Left ventricle myocardium inferior (tissue), 1 donor: ENCODE data around the gene PIH1D1. TPM values are rescaled to one million over a fixed set of nuclear protein-coding genes. Genes with fewer than 3 reads are reported as not detected.
"Not testable (repeated sequence)": the region's sequence is repeated elsewhere in the genome, so short reads cannot be mapped to it uniquely, and the experiment has no call there.

Experiments used
- DNase-seq: peaks from one replicate; pipeline ENCODE4 v3.0.0-alpha.2; 2020
- H3K27ac ChIP-seq: fragments of 200-600 bp; replicated peaks from 2 replicates; pipeline ENCODE4 v1.8.0; 2021
- H3K27me3 ChIP-seq: fragments of 200-600 bp; 2 replicates; pipeline ENCODE4 v1.8.0; 2021; ENCODE audit warnings: low read depth
- H3K36me3 ChIP-seq: fragments of 200-600 bp; 2 replicates; pipeline ENCODE4 v1.8.0; 2021
- H3K4me1 ChIP-seq: fragments of 200-600 bp; 2 replicates; pipeline ENCODE4 v1.8.0; 2021
- H3K4me3 ChIP-seq: fragments of 200-600 bp; 2 replicates; pipeline ENCODE4 v1.8.0; 2021; ENCODE audit warnings: mild to moderate bottlenecking, moderate library complexity
- H3K9me3 ChIP-seq: fragments of 200-600 bp; replicated peaks from 2 replicates; pipeline ENCODE4 v1.8.0; 2021
- CTCF ChIP-seq: fragments of 200-600 bp; IDR thresholded peaks from 2 replicates; pipeline ENCODE4 v1.8.0; 2021; ENCODE audit warnings: antibody characterized with exemption, mild to moderate bottlenecking, borderline replicate concordance
- intact Hi-C: fragments of 100-400 bp; cut with micrococcal nuclease; formaldehyde crosslinking; loops from one replicate; pipeline ENCODE4 v1.11.0; 2022
- total RNA-seq: library from RNA; stranded (reverse); fragmentation: NEBNext Ultra II Directional; extraction: Animal tissue kit (Norgen Biotek cat#: 25700); gene quantifications from one replicate; pipeline ENCODE4 v1.2.1, GENCODE V29; 2021
- donor health status: DM: no; HTN: yes; CAD: no; lungs with severe emphysema.

Gene PIH1D1
- total RNA-seq, 1 donor from 2014 or later, result 24.7 TPM

- peaks cover 42% of the 10 kb centered on the region for H3K4me1 ChIP-seq
- no peak for DNase-seq
- intact Hi-C loops, result no loop called here
- peak overlapping the region; percentile 70 for H3K4me3 ChIP-seq
- no peaks in the 10 kb centered on the region for H3K9me3 ChIP-seq
- H3K27me3 ChIP-seq, result no peaks in the 10 kb centered on the region
- no peak overlapping the region for H3K27ac ChIP-seq
- peaks cover 20% of the 10 kb centered on the region for H3K36me3 ChIP-seq
- TF ChIP-seq CTCF, result no peak
These were observed 1.2 kb downstream of the PIH1D1 start for GRCh38 chr19:49450405-49450804.

GRCh38 chr19:49448432-49448786 lies 3.2 kb downstream of the PIH1D1 start:
- no peaks in the 10 kb centered on the region for H3K9me3 ChIP-seq
- TF ChIP-seq CTCF, result no peak
- H3K27ac ChIP-seq, result no peak overlapping the region
- peaks cover 20% of the 10 kb centered on the region for H3K36me3 ChIP-seq
- H3K4me3 ChIP-seq, result no peak overlapping the region
- no peak for DNase-seq
- intact Hi-C loops, result loop anchor here (10.0 kb wide), 1 partner anchor 54 kb away; no protein-coding TSS in a partner anchor
- peaks cover 35% of the 10 kb centered on the region for H3K4me1 ChIP-seq
- H3K27me3 ChIP-seq, result no peaks in the 10 kb centered on the region

- H3K27me3 ChIP-seq, result no peaks in the 10 kb centered on the region
- no peak overlapping the region for H3K4me3 ChIP-seq
- TF ChIP-seq CTCF, result no peak
- H3K27ac ChIP-seq, result peak overlapping the region; percentile 19
- peak; percentile 45 for DNase-seq
- peaks cover 35% of the 10 kb centered on the region for H3K4me1 ChIP-seq
- intact Hi-C loops, result loop anchor here (10.0 kb wide), 1 partner anchor 53 kb away; no protein-coding TSS in a partner anchor
- H3K9me3 ChIP-seq, result no peaks in the 10 kb centered on the region
- peaks cover 20% of the 10 kb centered on the region for H3K36me3 ChIP-seq
These were observed 3.9 kb downstream of the PIH1D1 start for GRCh38 chr19:49447485-49448431.

- TF ChIP-seq CTCF, result no peak
- Histone ChIP-seq H3K36me3 (peaks cover 20% of the 10 kb centered on the region), H3K9me3 (no peaks in the 10 kb centered on the region), H3K4me1 (peaks cover 29% of the 10 kb centered on the region), H3K27ac (no peak overlapping the region), H3K27me3 (peaks cover 16% of the 10 kb centered on the region), H3K4me3 (no peak overlapping the region)
- intact Hi-C loops, result loop anchor here (10.0 kb wide), 1 partner anchor 51 kb away; no protein-coding TSS in a partner anchor
- DNase-seq, result no peak
These were observed 5.6 kb downstream of the PIH1D1 start for GRCh38 chr19:49445997-49446396.

- Histone ChIP-seq H3K4me3 (peak overlapping the region; percentile 83), H3K27ac (peak overlapping the region; percentile 95), H3K27me3 (peaks cover 34% of the 10 kb centered on the region), H3K4me1 (peaks cover 33% of the 10 kb centered on the region), H3K36me3 (peaks cover 17% of the 10 kb centered on the region)
- not testable (repeated sequence) for H3K9me3 ChIP-seq, DNase-seq
- intact Hi-C loops, result loop anchor here (10.0 kb wide), 1 partner anchor 49 kb away; no protein-coding TSS in a partner anchor
These were observed 7.4 kb downstream of the PIH1D1 start for GRCh38 chr19:49444100-49444700.
